ENCODE results near the gene NCOA3.
"Not testable (repeated sequence)": the region's sequence is repeated elsewhere in the genome, so short reads cannot be mapped to it uniquely, and the experiment has no call there.

- not testable (repeated sequence) for TF ChIP-seq CTCF, POLR2AphosphoS5, POLR2A, EP300 (IDR thresholded peaks at IDR 0.05)
Observed at GRCh38 chr20:47494606-47495005, 7.1 kb upstream of the NCOA3 start.
